HG02678 (cell line): Measurements from ENCODE around the gene ZBTB21.

Experiments
- ATAC-seq: cut with Tn5 transposase; IDR thresholded peaks from one replicate; pipeline ENCODE4 v1.9.1; 2021; ENCODE audit warnings: mild to moderate bottlenecking, moderate library complexity; ENCODE audit not compliant: unreplicated experiment

ZBTB21 gene

DNA sequence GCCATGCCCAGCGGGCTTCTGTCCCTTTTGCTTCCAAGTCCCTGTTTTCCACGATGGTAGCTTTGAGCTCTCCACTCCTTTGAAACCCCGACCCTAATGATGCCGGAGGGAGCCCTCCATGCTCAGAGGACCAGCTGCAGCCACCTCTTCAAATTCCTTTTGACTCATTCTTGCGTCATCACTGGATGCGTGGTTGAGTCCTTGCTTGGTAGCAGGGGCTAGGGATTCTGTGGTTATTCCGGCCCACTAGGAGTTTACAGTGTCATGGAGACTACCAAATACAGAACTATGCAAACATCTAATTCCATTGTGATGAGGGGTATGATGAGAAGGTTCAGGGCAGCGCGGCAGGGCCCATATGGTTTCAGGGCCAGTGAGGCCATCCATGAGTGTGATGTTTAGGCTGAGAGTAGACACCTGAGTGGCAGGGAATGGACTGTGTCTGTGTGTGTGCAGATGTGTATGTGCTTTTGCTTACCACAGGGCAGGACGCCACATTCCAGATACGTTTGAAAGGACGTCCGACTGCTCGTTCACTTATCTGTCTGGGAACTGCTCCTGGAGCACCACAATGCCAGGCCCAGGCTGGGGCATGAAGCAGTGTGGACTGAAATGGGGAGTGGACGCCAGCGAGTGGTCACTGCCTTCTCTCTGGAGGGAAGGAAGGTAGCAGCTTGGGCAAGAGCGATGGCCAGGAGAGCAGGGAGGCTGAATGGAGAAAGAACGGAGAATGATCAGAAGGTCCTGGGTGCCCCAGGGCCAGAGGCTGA, 30.4 kb upstream of the ZBTB21 start:
- ATAC-seq = no peak

DNA sequence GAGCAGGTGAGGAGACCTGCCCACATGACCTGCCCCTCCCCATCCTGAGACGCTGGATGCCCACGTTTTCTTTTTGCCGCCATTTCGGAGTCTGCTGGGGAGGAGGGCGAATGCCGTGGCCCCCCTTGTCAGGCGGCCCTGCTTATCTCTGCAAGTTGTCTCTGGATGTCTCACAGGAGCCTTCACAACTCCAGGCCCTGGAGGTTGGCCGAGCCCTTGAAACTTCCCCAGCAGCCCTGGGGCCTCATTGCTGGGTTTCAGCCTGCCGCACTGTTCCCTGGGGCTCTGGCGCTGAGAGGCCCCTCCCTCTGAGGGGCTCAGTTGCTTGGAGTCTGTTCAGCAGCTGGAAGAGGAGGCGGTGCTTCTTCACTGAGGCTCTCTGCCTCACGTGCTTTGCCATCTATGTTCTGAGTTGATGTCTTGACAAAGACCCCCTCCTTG, 29.8 kb upstream of the ZBTB21 start:
- no peak for ATAC-seq

DNA sequence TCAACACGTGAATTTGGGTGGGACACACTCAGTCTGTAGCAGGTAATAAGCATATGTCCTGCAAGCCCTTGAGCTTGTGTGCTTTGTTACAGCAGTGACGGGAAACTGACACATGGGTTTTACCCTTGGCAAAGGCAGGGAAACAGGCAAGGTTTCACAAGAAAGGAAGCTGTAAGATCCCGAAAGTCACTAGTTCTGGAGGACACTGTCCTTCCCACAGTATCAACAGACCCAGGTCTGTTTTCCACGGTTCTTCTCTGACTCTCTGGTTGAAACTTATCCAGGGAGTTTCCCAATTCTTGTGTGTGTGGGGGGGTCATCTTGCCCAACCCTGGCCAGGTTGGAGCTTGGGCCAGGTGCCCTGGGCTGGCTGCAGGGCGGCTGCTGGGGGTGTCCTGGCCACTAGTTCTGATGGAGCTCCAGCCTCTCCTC, 29.3 kb upstream of the ZBTB21 start:
- no peak for ATAC-seq

DNA sequence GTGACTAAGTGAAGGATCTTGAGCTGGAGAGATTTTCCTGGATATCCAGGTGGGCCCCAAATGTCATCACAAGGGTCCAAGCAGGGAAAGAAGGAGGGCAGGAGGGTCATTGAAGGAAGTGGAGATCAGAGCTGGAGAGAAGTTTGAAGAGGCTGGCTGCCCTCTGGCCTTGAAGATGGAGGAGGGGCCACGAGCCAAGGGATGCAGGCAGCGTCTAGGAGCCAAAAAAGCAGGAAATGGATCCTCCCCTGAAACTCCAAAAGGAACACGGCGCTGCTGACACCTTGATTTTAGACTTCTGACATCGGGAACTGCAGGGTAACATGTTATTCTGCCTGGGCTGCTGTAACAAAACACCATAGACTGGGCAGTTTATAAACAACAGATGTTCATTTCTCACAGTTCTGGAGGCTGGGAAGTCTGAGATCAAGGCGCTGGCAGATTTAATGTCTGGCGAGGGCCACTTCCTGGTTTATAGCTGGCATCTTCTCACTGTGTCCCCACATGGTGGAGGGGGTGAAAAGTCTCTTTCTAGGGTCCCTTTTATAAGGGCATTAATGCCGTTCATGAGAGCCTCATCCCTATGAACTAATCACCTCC, 28.8 kb upstream of the ZBTB21 start:
- no peak for ATAC-seq

DNA sequence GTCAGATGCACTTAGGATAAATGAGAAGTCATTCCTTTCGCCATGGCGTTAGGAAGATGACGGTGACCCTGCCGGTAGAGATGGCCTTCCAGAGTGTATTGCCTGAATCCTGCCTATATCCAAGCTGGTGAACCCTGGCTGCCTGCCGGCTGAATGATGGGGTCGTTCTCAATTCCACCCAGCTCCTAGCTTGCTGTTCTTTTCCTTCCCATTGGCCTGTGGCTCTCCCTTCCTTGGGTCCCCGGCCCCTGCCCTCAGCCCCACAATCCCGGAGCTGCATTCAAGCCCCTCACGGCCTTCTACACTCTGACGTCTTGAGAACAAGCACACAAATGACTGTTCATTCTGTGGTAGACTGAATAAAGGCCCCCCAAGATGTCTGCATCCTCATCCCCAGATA, 28.2 kb upstream of the ZBTB21 start:
- no peak for ATAC-seq

DNA sequence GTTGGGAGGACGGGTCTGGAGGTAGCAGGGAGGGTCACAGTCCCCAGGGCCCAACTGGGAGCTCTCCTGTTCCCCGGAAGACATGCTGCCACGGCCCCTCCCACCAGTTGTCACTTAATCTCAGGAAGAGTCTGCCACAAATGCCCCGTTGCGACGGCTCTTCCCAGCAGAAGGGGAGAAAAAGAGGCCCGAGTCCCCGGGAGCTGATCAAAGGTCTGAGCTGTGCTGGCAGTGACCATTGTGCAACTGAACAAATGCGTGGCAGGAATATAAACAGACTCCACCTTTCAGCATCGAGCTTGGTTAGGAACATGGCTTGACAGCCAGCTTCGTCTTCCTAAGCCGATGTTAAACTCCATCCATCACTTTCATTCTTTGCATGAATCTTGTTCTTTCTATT, 27.8 kb upstream of the ZBTB21 start:
- no peak for ATAC-seq

DNA sequence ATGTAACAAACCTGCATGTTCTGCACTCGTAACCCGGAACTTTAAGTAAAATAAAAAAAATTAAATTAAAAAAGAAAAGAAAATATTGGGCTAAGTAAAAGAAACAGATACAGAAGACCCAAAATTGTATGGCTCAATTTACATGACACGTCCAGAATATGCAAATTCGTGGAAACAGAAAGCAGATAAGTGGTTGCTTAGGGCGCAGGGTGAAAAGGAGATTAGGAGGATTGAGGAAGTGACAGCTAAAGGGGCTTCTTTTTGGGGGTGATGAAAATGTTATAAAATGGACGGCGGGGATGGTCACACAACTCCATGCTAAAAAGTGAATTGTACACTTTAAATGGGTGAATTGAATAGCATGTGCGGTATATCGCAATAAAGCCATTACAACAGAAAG, 27.4 kb upstream of the ZBTB21 start:
- no peak for ATAC-seq

DNA sequence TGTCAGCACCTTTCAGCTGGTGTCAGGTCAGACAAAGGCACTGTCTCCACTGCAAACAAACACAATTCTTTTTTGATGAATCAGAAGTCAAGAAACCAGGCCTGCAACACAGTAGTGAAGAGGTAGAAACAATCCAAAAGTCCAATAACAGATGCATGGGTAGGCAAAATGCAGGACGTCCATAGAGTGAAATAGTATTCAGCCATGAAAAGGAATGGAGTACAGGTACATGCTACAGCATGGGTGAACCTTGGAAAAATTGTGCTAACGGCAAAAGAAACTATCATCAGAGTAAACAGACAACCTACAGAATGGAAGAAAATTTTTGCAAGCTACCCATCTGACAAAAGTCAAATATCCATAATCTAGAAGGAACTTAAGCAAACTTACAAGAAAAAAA, 26.2 kb upstream of the ZBTB21 start:
- no peak for ATAC-seq

DNA sequence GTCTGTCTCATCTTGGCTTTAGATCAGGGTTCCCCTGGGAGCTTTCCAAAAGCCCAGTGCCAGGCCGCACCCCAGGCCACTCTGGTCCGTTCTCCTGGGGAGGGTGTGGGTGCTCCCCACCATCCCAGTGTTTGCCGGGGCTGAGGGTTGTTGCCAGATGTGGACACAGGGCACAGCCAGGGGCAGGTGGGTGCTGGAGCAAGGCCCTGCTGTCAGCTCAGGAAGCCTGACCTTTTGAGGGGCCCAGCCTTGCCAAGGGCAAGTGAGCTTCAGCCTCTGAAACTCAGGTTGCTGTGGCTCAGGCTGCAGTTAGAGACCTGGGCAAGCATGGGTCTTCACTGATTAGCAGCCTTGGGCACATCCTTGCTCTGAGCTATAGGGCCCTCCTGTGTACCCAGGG, 22.8 kb upstream of the ZBTB21 start:
- no peak for ATAC-seq

DNA sequence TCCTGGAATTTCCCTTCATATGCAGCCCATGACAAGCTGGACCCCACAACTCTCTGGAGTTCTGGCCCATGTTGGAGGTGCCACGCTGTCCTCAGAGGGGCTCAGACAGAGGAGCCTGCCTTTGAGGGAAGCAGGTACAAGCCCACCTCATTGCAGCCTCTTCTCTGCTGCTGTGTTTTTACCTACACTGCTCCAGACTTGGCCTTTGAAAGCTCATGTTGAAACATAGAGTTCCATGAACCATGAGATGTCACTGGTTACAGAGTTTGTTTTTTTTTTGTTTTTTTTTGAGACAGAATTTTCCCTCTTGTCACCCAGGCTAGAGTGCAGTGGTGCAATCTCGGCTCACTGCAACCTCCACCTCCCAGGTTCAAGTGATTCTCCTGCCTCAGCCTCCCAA, 22.1 kb upstream of the ZBTB21 start:
- no peak for ATAC-seq

DNA sequence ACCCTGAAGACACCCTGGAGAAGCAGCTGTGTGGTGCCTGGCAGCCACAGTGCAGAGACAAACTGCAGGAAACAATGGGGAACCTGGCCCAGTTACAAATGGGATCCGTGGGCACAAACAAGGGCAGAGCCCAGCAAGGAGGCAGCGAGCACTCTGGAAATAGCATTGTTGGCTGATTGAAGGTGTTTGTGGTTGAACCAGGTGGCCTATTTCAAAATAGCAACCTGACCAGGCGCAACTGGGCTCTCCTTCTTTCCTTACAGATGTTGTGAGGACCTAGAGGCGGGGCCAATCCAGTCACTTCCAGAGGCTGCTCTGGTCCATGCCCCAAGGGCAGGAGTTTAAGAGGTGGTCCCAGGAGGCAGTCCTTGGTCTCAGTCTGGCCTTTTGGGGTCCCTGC, 21.7 kb upstream of the ZBTB21 start:
- ATAC-seq = no peak

DNA sequence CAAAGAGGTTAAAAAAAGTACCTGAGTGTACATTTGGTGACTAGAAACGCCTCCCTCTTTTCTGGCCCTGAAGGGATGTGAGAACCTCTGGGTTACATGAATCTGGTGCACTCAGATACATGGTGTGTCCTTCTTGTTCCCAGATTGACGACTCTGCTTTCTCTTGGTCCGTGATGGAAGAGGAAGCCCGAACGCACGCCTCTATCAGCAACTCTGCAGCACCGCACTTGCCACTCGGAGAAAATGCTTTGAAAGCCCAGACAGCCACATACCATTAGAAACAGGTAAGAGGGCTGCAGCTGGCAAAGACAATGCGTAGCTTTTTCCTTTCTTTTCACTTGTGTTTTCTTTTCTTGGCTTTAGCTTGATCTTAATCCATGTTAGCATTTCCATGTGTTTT, 21.1 kb upstream of the ZBTB21 start:
- no peak for ATAC-seq

DNA sequence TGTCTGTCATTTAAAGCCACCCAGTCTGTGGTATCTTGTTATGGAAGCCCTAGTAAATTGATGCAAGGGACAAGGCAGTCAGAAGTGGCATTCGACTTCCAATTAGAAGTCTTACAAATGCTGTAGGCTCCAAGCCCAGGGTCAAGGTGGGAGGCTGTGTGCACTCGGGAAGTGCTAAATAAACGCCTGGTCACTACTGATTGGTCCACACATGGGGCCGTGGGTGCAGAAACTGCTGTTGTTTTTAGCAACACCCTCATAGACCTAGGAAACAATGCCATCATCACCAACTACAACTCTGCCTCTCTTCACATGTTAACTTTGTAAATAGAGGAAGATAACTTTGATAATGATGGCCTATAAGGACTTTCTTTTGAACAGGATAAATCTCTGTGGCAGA, 20.2 kb upstream of the ZBTB21 start:
- ATAC-seq = no peak

DNA sequence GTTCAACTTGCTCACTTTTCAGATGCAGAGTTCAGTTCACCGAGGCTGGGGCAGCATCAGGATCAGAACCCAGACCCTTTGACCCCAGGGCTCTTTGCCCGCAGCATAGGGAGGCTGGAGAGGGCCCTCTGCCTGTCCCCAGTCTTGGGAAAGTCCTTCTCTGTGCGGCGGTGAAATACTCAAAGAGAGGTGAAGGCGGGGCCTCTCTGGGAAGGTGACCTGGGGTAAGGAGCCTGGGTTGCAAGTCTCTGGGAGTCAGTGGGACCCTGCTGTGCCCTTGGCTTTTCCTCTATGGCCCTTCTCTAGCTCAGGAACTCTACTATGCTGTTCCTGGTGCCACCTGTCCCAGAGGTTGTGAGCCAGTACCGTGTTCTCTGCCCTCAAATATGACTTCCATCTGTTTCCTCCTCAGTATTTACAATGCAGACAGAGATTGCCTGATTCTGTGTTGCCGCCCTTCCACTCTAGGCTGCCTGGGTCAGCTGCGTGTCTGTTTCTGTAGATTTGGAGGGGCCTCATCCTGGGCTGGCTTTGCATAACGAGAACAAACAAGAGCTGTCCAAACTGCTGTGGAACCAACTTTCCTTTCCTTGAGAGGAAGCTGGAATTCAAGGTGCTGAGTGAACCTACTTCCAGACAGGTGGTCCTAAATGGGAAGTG, 18.7 kb upstream of the ZBTB21 start:
- no peak for ATAC-seq

DNA sequence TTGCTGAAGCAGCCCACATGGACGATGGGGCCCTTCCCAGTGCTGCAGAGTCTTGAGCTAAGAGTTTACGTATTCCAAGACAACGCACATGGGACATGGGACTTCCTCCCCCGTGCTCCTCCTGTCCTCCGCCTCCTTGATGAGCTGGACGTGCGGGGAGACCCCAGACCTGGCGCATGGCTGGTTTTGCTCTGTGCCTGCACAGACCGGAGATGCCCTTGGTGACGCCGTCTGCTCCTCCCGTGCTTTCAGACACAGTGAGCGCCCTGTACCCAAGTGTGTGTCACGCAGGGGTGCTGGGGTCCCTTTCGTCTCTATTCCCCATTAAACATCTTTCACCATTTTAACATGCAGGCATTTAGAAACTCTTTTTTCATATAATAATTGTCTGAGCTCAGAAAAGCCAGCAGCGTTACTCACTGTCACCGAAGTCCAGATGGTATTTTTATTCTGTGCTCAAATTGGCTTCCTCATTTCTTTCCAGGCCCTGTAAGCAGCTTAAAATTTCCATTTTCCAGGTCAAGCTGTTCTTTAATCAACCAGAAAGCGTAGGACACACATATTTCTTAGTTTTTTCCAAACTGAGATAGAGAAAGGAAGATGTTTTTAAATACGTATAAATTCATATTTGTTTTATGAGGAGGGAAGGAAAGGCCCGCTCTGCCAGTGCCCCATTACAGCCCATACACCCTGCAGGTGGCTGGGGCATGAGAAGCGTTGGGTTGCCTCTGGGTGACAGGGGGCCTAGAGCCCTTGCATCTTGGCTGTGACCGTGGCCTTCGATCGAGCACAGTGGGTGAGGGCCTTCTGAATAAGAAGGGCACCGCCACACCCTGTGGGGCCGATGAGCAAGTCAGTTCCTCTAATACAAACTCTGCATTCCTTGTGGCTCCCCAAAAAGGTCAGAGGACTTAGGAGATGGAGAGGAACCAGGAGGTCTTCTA, 17.9 kb upstream of the ZBTB21 start:
- ATAC-seq = no peak

DNA sequence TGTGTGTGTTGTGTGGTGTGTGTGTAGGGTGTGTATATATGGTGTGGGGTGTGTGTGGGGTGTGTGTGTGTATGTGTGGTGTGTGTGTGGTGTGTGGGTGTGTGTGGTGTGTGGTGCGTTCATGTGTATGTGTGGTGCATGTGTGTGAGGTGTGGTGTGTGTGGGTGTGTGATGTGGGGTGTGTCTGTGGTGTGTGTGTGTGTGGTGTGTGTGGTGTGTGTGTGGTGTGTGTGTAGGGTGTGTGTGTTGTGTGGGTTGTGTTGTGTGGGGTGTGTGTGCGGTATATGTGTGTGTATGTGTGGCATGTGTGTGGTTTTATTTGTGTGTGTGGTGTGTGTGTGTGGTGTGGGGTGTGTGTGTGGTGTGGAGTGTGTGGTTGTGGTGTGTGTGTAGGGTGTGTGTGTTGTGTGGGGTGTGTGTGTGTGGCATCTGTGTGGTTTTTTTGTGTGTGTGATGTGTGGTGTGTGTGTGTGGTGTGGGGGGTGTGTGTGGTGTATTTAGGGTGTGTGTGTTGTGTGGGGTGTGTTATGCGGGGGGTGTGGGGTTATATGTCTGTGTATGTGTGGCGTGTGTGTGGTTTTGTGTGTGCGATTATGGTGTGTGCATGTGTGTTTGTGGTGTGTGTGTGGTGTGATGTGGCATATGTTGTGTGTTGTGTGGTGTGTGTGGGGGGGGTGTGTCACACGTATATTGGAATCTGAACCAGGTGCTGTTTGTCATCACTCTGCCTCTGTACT, 17.1 kb upstream of the ZBTB21 start:
- ATAC-seq = no peak

DNA sequence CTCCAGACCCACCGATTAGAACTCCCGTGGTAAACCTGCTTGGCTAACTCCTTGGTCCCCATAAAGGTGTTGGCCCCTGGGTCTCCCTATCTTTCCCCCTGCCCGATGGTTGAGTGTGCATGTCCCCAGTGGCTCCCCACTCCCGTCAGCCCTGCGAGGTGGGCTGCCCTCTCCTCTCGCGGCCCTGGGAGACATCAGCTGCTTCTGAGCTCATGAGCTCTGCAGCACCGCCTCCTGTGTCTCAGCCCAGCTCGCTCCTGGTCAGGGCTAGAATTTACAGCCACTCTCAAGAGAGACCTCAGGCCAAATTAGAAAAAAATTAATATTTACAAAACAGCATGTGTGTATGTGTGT, 15.9 kb upstream of the ZBTB21 start:
- no peak for ATAC-seq

DNA sequence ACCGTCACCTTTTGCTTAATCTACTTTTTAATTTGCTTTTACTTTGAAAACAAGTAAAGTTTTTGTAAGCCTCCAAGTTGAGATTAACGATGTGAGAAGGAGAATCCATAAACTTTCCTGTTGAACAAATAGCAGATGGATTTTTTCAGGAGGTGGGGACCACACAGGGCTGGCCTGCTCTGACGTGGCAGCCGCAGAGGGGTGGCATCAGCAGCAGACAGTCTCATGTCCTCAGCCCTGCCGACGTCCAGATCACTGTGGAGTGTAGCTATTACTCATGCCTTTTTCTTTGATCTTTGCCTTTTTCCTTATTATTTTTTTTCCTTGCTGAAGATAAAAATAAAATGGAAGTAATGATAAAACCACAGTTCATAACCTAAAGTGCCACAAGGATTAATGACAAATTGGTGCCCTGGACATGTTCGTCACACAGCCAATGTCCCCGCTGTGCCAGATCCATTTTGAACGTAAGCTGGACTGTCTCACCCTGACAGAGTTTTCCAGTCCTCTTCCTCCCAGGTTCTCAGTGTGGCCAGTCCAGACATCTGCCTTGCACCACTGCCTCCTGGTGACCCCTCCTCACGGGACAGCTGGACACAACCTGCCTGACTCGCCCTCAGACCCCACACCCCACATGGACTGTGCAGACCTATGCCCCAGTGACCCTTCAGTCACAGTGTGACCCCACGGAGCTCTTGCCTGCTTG, 15.4 kb upstream of the ZBTB21 start:
- no peak for ATAC-seq

DNA sequence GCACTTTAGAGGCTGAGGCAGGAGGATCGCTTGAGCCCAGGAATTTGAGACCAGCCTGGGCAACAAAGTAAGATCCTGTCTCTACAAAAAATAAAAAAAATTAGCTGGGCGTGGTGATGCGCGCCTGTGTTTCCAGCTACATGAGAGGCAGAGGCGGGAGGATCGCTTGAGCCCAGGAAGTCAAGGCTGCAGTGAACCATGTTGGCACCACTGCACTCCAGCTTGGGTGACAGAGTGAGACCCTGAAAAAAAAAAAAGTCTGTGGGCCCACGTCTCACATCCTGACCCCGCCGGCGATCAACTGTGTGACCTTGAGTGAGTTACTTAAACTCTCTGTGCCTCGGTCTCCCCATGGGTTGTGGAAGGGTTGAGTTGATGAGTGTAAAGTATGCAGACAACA, 12.7 kb upstream of the ZBTB21 start:
- ATAC-seq = no peak

DNA sequence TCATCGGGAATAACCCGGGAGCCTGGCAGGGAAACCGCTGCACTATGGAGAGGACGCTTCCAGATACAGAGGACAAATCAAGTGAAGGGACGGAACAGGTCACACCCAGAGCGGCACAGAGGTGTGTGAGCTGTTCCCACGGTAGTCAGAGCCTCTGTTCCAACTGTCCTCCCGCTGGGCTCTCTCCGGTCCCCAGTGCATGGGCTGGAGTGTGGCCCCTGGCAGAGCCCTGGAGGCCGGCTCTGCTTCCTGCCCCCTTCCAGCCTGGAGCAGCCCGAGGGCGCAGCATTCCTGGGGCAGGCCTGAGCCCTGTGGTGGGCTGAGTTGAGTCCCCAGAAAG, 11.9 kb upstream of the ZBTB21 start:
- no peak for ATAC-seq
